ENCODE results near the gene GUCD1. TPM values are rescaled to one million over a fixed set of nuclear protein-coding genes. Genes with fewer than 3 reads are reported as not detected.

GUCD1 gene
- total and polyA plus RNA-seq, 2 of the 13 experiments (the other 11 are each of a cell fraction or from before 2014, with no cell fraction given): 128 to 245 TPM

- TF ChIP-seq ZNF280D (CRISPR knock-in tag; IDR thresholded peaks at IDR 0.05) (peak; percentile 92; the same call in 1 of the 2 replicates), ZKSCAN1 (IDR thresholded peaks at IDR 0.05; ENCODE audit: low read length) (peak; percentile 73; the same call in 1 of the 2 replicates), ZNF101 (CRISPR knock-in tag; IDR thresholded peaks at IDR 0.05; ENCODE audit: borderline replicate concordance, low read depth) (0 out of 2 replicates have a peak, but pooled peaks have one; percentile 61), MATR3 (CRISPR knock-in tag; IDR thresholded peaks at IDR 0.05) (no peak), ETS1 (CRISPR knock-in tag; IDR thresholded peaks at IDR 0.05) (0 out of 2 replicates have a peak, but pooled peaks have one; percentile 11), BORCS8-MEF2B (CRISPR knock-in tag; IDR thresholded peaks at IDR 0.05) (peak; percentile 51), JARID2 (CRISPR knock-in tag; IDR thresholded peaks at IDR 0.05; ENCODE audit: insufficient replicate concordance) (peak; percentile 27), ARID4A (CRISPR knock-in tag; IDR thresholded peaks at IDR 0.05; ENCODE audit: borderline replicate concordance) (peak; percentile 90; the same call in 1 of the 2 replicates), AFF4 (CRISPR knock-in tag; IDR thresholded peaks at IDR 0.05) (no peak), ASH2L (IDR thresholded peaks at IDR 0.05; ENCODE audit: insufficient read length, low read depth, low read length) (peak; percentile 97), BHLHE40 (IDR thresholded peaks at IDR 0.05; ENCODE audit: low read length) (peak; percentile 97), NCOA2 (CRISPR knock-in tag; IDR thresholded peaks at IDR 0.05) (peak; percentile 91), CEBPB (IDR thresholded peaks at IDR 0.05; ENCODE audit: borderline replicate concordance, low read depth, low read length) (peak; percentile 70)
Observed at GRCh38 chr22:24550028-24550901, 4.7 kb downstream of the GUCD1 start (continued).
